Measurements from ENCODE around the gene SPECC1.
A peak's percentile ranks its signal among the peaks of the same experiment; 100 is the strongest.
"Not testable (repeated sequence)": the region's sequence is repeated elsewhere in the genome, so short reads cannot be mapped to it uniquely, and the experiment has no call there.

The SPECC1 gene, protein sequence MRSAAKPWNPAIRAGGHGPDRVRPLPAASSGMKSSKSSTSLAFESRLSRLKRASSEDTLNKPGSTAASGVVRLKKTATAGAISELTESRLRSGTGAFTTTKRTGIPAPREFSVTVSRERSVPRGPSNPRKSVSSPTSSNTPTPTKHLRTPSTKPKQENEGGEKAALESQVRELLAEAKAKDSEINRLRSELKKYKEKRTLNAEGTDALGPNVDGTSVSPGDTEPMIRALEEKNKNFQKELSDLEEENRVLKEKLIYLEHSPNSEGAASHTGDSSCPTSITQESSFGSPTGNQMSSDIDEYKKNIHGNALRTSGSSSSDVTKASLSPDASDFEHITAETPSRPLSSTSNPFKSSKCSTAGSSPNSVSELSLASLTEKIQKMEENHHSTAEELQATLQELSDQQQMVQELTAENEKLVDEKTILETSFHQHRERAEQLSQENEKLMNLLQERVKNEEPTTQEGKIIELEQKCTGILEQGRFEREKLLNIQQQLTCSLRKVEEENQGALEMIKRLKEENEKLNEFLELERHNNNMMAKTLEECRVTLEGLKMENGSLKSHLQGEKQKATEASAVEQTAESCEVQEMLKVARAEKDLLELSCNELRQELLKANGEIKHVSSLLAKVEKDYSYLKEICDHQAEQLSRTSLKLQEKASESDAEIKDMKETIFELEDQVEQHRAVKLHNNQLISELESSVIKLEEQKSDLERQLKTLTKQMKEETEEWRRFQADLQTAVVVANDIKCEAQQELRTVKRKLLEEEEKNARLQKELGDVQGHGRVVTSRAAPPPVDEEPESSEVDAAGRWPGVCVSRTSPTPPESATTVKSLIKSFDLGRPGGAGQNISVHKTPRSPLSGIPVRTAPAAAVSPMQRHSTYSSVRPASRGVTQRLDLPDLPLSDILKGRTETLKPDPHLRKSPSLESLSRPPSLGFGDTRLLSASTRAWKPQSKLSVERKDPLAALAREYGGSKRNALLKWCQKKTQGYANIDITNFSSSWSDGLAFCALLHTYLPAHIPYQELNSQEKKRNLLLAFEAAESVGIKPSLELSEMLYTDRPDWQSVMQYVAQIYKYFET

GRCh38 chr17:20009302-20010098 is at the start of gene SPECC1:
TSS of gene SPECC1 (plus strand) at chr17:20009359. CDS start at chr17:20096652, 87,293 bp downstream.
- DNase-seq (ENCODE audit: low spot score): peak; percentile 16

DNA sequence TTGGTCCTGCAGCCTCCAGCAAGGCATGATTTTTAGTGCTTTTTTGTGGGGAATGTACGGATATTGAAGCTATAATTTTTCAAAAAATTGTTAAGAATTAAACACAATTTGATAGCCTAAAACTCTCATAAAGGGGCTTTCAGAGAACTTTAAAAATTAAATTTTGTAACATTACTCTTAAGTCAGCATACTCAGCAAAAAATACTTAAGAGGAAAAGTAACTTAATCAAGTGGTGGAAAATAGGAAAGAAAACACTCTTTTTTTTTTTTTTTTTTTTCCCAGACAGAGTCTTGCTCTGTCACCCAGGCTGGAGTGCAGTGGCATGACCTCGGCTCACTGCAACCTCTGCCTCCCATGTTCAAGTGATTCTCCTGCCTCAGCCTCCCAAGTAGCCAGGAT is 46.2 kb upstream of the SPECC1 start:
- DNase-seq (ENCODE audit: low spot score): not testable (repeated sequence)

- DNase-seq (ENCODE audit: low spot score): no peak
These were observed 36.0 kb upstream of the SPECC1 start for GRCh38 chr17:19973156-19973555.

GRCh38 chr17:19975601-19976000 is 33.6 kb upstream of the SPECC1 start:
- no peak for DNase-seq (ENCODE audit: low spot score)

- peak; percentile 97 for DNase-seq (ENCODE audit: low spot score)
These were observed 31.6 kb upstream of the SPECC1 start, which contains the start of gene AKAP10 for GRCh38 chr17:19977293-19978208. TSS of gene AKAP10 (minus strand) at chr17:19977828. CDS start at chr17:19977679, 149 bp downstream.

DNA sequence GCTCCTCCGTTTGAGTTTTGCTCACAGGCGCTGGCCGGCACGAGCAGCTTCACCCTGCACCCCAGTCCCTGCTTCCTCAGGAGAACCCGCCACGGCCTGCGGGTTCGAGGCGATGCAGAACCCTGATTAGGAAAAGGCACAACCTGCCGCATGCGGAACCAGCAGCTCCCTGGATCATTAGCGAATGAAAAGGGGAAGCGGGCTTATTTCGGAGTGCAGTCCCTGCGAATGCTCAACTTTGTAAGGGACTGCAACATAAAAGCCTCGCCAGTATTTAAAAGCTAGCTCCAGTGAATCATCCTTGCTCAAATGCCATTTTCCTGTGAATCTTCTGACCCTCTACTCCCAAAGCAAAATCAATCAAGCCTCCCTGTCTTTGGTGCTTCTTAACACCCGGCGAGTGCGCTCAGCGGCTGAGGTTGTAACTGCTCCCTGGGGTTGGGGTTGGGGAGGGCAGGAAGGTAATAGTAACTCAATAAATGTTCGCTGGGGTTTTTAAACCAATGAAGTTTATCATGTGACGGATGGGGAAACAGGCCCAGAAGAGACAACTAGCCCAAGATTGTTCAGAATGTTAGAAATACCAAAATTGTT is 30.9 kb upstream of the SPECC1 start:
- DNase-seq (ENCODE audit: low spot score): no peak

DNA sequence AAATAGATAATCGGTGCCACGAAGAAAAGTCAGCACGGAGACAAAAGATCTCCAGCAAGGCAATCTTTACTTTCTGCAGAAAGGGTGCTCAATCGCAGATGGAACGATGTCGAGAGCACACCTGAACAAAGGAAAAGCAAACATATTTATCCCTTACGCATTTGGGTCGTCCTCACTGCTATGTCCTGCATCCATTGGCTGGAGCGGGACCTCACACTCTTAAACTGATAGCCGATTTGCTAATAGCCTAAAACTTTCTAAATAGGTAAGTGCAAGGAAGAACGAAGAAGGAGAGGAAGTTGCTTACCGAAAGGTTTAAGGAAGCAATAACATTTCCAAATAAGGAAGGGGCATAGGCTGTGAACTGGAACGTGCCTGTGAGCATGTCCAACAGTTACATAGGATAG is 30.4 kb upstream of the SPECC1 start:
- no peak for DNase-seq (ENCODE audit: low spot score)

DNA sequence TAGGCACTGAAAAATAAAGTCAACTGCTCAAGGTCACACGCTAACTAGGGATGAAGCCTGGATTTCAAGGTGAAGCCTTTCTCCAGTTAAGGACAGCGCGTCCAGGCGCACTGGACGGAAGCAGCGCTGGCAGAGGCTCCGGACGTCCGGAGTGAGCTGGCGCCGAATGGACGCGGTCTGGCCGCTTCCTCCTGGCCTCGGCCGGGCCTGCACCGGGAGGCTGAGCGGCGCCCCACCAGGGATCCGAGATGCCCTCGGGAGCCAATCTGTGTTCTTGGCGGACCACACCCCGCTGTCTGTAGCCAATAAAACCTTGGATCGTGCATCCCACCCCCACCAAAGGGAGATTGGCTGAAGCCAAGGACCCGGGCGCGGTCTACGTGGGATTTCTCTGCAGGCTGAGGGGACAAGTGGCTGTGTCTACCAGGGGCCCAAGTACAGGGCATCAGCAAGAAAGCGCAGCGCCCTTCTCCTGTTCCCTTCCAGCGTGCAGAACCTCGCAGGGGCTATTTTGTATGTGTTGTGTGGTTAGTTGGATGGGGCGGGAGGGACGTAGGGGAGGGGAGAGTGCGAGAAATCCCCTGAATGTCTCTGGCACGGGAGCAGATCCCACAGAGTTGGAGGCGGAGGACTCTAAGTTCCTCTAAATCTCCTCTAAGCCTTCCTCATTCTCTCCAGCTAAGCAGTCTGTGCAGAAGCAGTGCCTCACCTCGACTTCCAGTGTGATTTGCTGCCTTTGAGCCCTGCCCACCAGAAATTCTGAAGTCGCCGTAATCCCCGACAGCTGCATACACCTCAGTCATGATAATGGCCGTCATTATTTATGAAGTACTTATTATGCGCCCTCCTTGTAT is 29.0 kb upstream of the SPECC1 start:
- DNase-seq (ENCODE audit: low spot score): no peak

DNA sequence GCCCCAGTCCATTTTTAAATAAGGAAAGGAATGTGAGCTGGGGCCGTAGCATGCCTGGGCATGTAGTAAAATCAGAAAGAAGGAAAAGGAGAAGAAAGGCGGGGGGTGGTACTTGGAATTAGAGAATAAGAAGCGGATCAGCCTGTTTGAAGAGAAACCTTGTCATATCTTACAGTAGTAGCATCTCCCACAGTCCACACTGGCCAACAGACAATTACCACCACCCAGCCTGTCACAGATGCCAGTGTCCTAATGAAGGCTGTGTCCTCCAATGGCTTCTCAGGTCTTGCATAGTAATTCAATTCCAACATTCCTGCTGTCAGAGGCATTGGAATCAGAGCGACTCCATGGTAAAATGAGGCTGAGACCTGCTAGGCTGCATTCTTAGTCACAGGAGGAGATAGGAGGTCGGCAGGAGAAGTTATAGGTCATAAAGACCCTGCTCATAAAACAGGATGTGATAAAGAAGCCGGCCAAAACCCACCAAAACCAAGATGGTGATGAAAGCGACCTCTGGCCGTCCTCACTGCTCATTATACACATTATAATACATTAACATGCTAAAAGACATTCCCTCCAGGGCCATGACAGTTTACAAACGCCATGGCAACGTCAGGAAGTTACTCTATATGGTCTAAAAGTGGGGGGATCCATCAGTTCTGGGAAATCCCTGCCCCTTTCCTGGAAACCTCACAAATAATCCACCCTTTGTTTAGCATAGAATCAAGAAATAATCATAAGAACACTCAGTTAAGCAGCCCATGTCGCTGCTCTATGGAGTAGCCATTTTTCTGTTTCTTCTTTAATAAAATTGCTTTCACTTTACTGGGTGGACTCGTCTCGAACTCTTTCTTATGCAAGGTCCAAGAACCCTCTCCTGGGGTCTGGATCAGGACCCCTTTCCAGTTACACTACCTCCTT is 22.0 kb upstream of the SPECC1 start:
- no peak for DNase-seq (ENCODE audit: low spot score)

DNA sequence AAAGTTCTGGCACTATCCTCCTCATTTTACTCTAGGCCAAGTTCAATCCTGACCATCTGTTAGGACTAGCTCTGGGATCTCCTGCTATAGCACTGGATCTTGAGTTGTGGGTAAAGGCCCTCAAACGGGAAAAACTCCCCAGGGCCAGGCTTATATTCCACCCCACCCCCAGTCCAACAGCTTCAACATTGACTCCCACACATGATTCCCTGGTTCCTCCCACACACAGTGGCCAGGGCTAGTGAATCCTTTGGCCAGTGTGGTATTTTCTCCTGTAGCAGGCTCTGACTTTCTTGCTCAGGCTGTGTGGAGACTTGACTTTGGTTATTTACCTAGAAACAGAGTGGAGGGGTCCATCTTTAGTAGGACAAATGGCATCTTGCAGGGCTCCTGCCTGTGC is 21.3 kb upstream of the SPECC1 start:
- DNase-seq (ENCODE audit: low spot score): no peak

GRCh38 chr17:19991252-19991885 is 17.8 kb upstream of the SPECC1 start:
- no peak for DNase-seq (ENCODE audit: low spot score)

DNA sequence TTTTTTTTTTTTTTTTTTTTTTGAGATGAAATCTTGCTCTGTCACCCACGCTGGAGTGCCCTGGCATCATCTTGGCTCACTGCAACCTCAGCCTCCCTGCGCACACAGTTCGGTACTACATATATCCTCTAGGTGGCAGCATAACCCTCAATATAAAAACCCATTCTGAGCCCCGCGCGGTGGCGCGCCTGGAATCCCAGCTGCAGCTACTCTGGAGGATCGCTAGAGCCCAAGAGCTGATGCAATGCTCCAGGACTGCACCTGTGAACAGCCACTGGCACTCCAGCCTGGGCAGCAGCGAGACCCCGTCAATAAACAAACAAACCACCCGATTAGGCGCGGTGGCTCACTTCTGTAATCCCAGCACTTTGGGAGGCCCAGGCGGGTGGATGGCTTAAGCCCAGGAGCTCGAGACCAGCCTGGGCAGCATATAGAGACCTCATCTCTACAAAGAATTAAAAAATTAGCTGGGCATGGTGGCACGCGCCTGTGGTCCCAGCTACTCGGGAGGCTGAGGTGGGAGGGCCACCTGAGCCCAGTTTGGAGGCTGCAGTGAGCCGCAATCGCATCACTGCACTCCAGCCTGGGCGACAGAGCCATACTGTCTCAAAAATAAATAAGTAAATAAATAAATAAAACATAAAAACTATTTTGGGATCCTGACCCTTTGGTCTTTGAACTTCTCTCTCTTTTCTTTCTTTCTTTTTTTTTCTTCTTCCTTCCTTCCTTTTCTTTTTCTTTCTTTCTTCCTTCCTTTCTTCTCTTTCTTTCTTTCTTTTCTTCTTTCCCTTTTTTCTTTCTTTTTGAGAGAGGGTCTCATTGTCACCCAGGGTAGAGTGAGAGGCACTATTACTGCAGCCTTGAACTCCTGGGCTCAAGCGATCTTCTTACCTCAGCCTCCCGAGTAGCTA is 16.1 kb upstream of the SPECC1 start:
- peak; percentile 86 for DNase-seq (ENCODE audit: low spot score)

DNA sequence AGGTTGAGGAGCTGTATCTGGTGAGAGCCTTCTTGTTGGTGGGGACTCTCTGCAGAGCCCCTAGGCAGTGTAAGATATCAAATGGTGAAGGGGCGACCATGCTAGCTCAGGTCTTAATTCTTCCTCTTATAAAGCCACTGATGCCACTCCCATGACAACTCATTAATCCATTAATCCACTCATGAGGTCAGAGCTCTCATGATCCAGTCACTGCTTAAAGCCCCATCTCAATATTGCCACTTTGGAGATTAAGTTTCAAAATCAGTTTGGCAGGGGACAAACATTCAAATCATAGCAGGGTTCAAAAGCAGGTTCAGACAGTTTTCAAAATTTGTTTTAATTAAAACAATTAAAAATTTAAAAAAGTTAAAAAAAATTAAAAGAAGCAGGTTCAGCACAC is 13.1 kb upstream of the SPECC1 start:
- no peak for DNase-seq (ENCODE audit: low spot score)

DNA sequence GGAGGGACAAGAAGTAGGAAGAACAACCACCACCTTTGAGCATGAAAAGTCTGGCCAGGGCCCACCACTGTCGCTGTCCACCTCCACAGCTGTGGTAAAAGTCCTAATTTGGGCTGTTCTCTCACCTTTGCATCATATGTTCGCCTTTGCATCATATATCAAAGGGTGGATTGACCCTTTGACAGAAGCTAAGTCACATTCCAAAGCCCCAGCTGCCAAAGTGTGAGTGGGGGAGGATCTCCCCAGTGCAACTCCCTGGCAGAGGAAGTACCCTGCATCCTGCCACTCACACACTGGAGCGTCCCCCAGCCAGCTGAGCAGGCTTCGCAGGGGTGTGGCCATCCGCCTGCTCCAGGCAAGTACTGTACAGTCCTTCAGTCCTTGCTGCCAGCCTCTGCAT is 12.7 kb upstream of the SPECC1 start:
- peak; percentile 12 for DNase-seq (ENCODE audit: low spot score)

GRCh38 chr17:20008242-20009051 is 712 bp upstream of the SPECC1 start:
- DNase-seq (ENCODE audit: low spot score): peak; percentile 41

- peak; percentile 94 for DNase-seq (ENCODE audit: low spot score)
These were observed 182 bp upstream of the SPECC1 start for GRCh38 chr17:20009052-20009301.

Measured in GM03348 (cell line).